ENCODE results near the gene ROBO1.

The ROBO1 gene

GRCh38 chr3:78621061-78621716 lies 1146.6 kb downstream of the ROBO1 start:
- no peaks in the 10 kb centered on the region for H3K36me3 ChIP-seq (ENCODE audit: control insufficient read depth in 2 of 2, insufficient read depth in 2 of 2, low read length in 2 of 2)
- no peak overlapping the region for H3K9ac ChIP-seq (ENCODE audit: low read depth in 1 of 2, low read length in 2 of 2)
- no peaks in the 10 kb centered on the region for H3K27me3 ChIP-seq (ENCODE audit: control insufficient read depth in 2 of 2, insufficient read depth in 2 of 2, low read length in 2 of 2)
- no peak overlapping the region for H3K27ac ChIP-seq (ENCODE audit: low read depth in 2 of 2, low read length in 2 of 2)
- no peaks in the 10 kb centered on the region for H3K9me3 ChIP-seq (ENCODE audit: control insufficient read depth in 2 of 2, low read length in 2 of 2)
- H3K4me3 ChIP-seq (ENCODE audit: low read length in 2 of 2) = no peak overlapping the region
- H3K4me1 ChIP-seq (ENCODE audit: control insufficient read depth in 2 of 2, insufficient read depth in 2 of 2, low read length in 2 of 2) = no peaks in the 10 kb centered on the region

DNA sequence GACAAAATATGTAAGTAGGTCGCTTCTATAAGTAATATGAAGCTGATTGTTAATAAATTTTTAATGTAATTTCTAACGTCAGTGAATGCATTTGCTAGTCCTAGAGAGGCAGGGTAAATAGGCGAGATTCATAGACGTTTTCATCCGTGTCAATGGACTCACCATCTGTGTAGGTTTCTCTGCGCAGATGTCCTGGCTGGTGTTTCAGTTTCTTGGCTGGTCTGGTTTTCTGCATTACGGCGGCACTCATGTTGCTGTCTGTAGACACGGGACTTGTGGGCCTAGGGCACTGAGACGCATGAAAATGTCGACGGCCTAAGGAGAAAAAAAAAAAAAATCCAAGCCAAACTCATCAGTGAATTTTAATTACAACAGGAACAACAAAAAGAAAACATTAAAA lies 1153.3 kb downstream of the ROBO1 start:
- H3K4me1 ChIP-seq (ENCODE audit: control insufficient read depth in 2 of 2, insufficient read depth in 2 of 2, low read length in 2 of 2) = no peaks in the 10 kb centered on the region
- H3K9ac ChIP-seq (ENCODE audit: low read depth in 1 of 2, low read length in 2 of 2) = no peak overlapping the region
- H3K9me3 ChIP-seq (ENCODE audit: control insufficient read depth in 2 of 2, low read length in 2 of 2) = no peaks in the 10 kb centered on the region
- no peak overlapping the region for H3K4me3 ChIP-seq (ENCODE audit: low read length in 2 of 2)
- no peak overlapping the region for H3K27ac ChIP-seq (ENCODE audit: low read depth in 2 of 2, low read length in 2 of 2)
- H3K27me3 ChIP-seq (ENCODE audit: control insufficient read depth in 2 of 2, insufficient read depth in 2 of 2, low read length in 2 of 2) = no peaks in the 10 kb centered on the region
- H3K36me3 ChIP-seq (ENCODE audit: control insufficient read depth in 2 of 2, insufficient read depth in 2 of 2, low read length in 2 of 2) = no peaks in the 10 kb centered on the region

- no peaks in the 10 kb centered on the region for H3K36me3 ChIP-seq (ENCODE audit: control insufficient read depth in 2 of 2, insufficient read depth in 2 of 2, low read length in 2 of 2)
- no peak overlapping the region for H3K27ac ChIP-seq (ENCODE audit: low read depth in 2 of 2, low read length in 2 of 2)
- H3K4me1 ChIP-seq (ENCODE audit: control insufficient read depth in 2 of 2, insufficient read depth in 2 of 2, low read length in 2 of 2) = no peaks in the 10 kb centered on the region
- no peaks in the 10 kb centered on the region for H3K9me3 ChIP-seq (ENCODE audit: control insufficient read depth in 2 of 2, low read length in 2 of 2)
- no peak overlapping the region for H3K9ac ChIP-seq (ENCODE audit: low read depth in 1 of 2, low read length in 2 of 2)
- H3K27me3 ChIP-seq (ENCODE audit: control insufficient read depth in 2 of 2, insufficient read depth in 2 of 2, low read length in 2 of 2) = no peaks in the 10 kb centered on the region
- no peak overlapping the region for H3K4me3 ChIP-seq (ENCODE audit: low read length in 2 of 2)
Observed at GRCh38 chr3:78613421-78613879, 1154.3 kb downstream of the ROBO1 start.

DNA sequence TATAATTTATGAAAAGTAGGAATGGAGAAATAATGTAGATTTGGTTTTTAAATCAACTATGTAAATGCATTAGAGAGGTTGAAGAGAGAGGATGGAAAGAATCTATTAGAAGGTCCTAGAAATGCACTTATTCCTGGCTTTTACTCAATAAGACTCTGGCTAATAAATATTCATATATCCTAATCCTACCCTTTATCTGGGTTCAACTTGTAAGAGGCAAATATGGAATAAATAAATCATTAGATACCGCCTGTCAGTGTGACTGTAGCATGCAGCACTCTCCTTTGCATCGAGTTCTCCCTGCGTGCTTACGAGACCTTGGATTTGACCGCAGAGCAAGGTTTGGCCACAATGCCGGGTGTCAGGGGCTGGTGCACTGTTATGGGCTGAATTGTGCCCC lies 1156.5 kb downstream of the ROBO1 start:
- no peak overlapping the region for H3K27ac ChIP-seq (ENCODE audit: low read depth in 2 of 2, low read length in 2 of 2)
- H3K36me3 ChIP-seq (ENCODE audit: control insufficient read depth in 2 of 2, insufficient read depth in 2 of 2, low read length in 2 of 2) = no peaks in the 10 kb centered on the region
- no peak overlapping the region for H3K4me3 ChIP-seq (ENCODE audit: low read length in 2 of 2)
- no peak overlapping the region for H3K9ac ChIP-seq (ENCODE audit: low read depth in 1 of 2, low read length in 2 of 2)
- H3K27me3 ChIP-seq (ENCODE audit: control insufficient read depth in 2 of 2, insufficient read depth in 2 of 2, low read length in 2 of 2) = no peaks in the 10 kb centered on the region
- no peaks in the 10 kb centered on the region for H3K4me1 ChIP-seq (ENCODE audit: control insufficient read depth in 2 of 2, insufficient read depth in 2 of 2, low read length in 2 of 2)
- no peaks in the 10 kb centered on the region for H3K9me3 ChIP-seq (ENCODE audit: control insufficient read depth in 2 of 2, low read length in 2 of 2)

DNA sequence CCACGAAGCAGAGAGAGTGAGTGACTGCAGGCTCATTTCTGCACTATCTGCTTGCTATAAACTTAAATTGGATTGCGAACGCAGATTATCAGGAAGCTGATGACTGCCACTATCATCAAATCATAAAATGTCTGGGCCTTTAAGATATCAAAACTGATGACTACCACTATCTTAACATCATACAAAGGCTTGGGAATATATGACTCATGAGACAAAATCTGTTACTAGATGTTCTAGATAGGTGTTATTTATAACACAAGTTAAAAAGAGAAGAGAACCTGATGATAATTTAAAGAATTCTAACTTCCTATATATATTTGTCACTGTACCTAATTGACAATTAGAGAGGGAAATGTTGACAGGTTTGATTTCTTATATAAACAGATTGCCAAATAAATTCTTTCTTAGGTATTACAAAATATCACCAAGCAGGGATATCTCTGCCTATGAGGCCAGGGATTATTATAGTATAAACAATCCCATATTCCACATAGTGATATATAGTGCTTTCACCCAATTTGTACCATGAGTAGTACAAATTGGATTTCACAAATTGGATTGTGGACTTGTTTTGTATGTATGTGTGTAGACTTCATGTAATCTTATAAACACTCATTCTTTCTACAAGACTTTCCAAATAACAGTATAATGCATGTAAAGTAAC lies 1157.2 kb downstream of the ROBO1 start:
- Histone ChIP-seq H3K9me3 (ENCODE audit: control insufficient read depth in 2 of 2, low read length in 2 of 2) (no peaks in the 10 kb centered on the region), H3K9ac (ENCODE audit: low read depth in 1 of 2, low read length in 2 of 2) (no peak overlapping the region), H3K27ac (ENCODE audit: low read depth in 2 of 2, low read length in 2 of 2) (no peak overlapping the region), H3K4me1 (ENCODE audit: control insufficient read depth in 2 of 2, insufficient read depth in 2 of 2, low read length in 2 of 2) (no peaks in the 10 kb centered on the region), H3K36me3 (ENCODE audit: control insufficient read depth in 2 of 2, insufficient read depth in 2 of 2, low read length in 2 of 2) (no peaks in the 10 kb centered on the region), H3K4me3 (ENCODE audit: low read length in 2 of 2) (no peak overlapping the region), H3K27me3 (ENCODE audit: control insufficient read depth in 2 of 2, insufficient read depth in 2 of 2, low read length in 2 of 2) (no peaks in the 10 kb centered on the region)

DNA sequence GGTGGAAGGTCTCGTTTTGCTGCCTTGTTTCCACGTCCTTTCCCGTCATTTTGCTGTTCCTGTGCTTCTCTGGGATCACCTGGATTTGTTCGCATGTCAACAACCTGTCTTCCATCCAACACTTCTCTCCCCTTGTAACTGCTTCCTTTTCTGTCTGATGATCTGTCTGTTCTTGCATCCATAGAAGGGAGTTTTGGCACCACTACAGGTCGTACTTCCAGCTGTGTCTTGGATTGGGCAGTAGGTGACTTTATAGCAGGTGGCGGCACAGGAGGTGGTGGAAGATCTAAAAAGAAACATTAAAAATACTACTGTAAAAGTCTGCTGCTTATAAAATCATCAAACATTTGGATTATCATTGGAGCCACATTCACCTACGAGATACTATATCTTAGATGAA lies 1161.0 kb downstream of the ROBO1 start:
- H3K4me3 ChIP-seq (ENCODE audit: low read length in 2 of 2) = no peak overlapping the region
- no peak overlapping the region for H3K9ac ChIP-seq (ENCODE audit: low read depth in 1 of 2, low read length in 2 of 2)
- H3K9me3 ChIP-seq (ENCODE audit: control insufficient read depth in 2 of 2, low read length in 2 of 2) = no peaks in the 10 kb centered on the region
- H3K27ac ChIP-seq (ENCODE audit: low read depth in 2 of 2, low read length in 2 of 2) = no peak overlapping the region
- H3K4me1 ChIP-seq (ENCODE audit: control insufficient read depth in 2 of 2, insufficient read depth in 2 of 2, low read length in 2 of 2) = no peaks in the 10 kb centered on the region
- no peaks in the 10 kb centered on the region for H3K36me3 ChIP-seq (ENCODE audit: control insufficient read depth in 2 of 2, insufficient read depth in 2 of 2, low read length in 2 of 2)
- H3K27me3 ChIP-seq (ENCODE audit: control insufficient read depth in 2 of 2, insufficient read depth in 2 of 2, low read length in 2 of 2) = no peaks in the 10 kb centered on the region

- Histone ChIP-seq H3K4me3 (ENCODE audit: low read length in 2 of 2) (no peak overlapping the region), H3K4me1 (ENCODE audit: control insufficient read depth in 2 of 2, insufficient read depth in 2 of 2, low read length in 2 of 2) (no peaks in the 10 kb centered on the region), H3K27me3 (ENCODE audit: control insufficient read depth in 2 of 2, insufficient read depth in 2 of 2, low read length in 2 of 2) (no peaks in the 10 kb centered on the region), H3K27ac (ENCODE audit: low read depth in 2 of 2, low read length in 2 of 2) (no peak overlapping the region), H3K9me3 (ENCODE audit: control insufficient read depth in 2 of 2, low read length in 2 of 2) (no peaks in the 10 kb centered on the region), H3K9ac (ENCODE audit: low read depth in 1 of 2, low read length in 2 of 2) (no peak overlapping the region), H3K36me3 (ENCODE audit: control insufficient read depth in 2 of 2, insufficient read depth in 2 of 2, low read length in 2 of 2) (no peaks in the 10 kb centered on the region)
Observed at GRCh38 chr3:78605178-78605577, 1162.6 kb downstream of the ROBO1 start.

DNA sequence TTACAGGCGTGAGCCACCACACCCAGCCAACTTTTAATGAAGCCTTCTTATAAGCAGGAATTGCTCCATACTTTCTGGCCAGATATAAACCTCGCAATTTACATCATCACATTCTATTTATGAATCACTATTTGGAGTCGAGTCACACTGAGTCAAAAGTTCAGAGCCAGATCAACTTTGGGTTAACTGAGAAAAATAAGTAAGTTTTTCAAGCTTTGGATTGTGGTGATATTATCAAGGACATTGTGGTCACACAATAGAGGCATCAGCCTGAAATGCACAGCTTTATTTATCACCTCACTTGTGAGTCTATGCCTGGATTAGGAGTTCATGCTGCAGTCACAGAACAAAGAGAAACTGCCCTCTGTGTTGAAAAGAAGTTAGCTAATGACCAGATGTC lies 1163.5 kb downstream of the ROBO1 start:
- H3K4me1 ChIP-seq (ENCODE audit: control insufficient read depth in 2 of 2, insufficient read depth in 2 of 2, low read length in 2 of 2) = no peaks in the 10 kb centered on the region
- no peaks in the 10 kb centered on the region for H3K27me3 ChIP-seq (ENCODE audit: control insufficient read depth in 2 of 2, insufficient read depth in 2 of 2, low read length in 2 of 2)
- no peaks in the 10 kb centered on the region for H3K36me3 ChIP-seq (ENCODE audit: control insufficient read depth in 2 of 2, insufficient read depth in 2 of 2, low read length in 2 of 2)
- H3K4me3 ChIP-seq (ENCODE audit: low read length in 2 of 2) = no peak overlapping the region
- no peak overlapping the region for H3K27ac ChIP-seq (ENCODE audit: low read depth in 2 of 2, low read length in 2 of 2)
- H3K9me3 ChIP-seq (ENCODE audit: control insufficient read depth in 2 of 2, low read length in 2 of 2) = no peaks in the 10 kb centered on the region
- no peak overlapping the region for H3K9ac ChIP-seq (ENCODE audit: low read depth in 1 of 2, low read length in 2 of 2)

DNA sequence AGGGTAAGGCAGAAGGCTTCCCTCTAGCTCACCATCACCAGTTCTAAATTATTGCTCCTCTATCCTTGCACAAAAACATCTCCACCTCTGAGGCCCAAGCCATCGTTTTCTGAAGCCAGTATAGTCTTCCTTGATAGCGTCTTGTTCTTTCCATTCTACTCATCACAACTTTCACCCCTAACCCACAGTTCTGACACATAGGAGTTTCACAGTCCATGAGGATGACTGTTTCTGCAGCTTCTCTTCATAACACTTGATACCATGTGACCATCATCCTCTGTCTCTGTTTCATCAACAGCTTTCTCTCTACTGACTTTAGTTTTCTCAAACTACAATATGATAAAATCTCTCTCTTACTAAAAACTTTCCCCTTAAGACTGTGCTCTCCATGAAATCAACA lies 1166.5 kb downstream of the ROBO1 start:
- no peak overlapping the region for H3K9ac ChIP-seq (ENCODE audit: low read depth in 1 of 2, low read length in 2 of 2)
- H3K27me3 ChIP-seq (ENCODE audit: control insufficient read depth in 2 of 2, insufficient read depth in 2 of 2, low read length in 2 of 2) = no peaks in the 10 kb centered on the region
- no peaks in the 10 kb centered on the region for H3K9me3 ChIP-seq (ENCODE audit: control insufficient read depth in 2 of 2, low read length in 2 of 2)
- no peak overlapping the region for H3K4me3 ChIP-seq (ENCODE audit: low read length in 2 of 2)
- no peak overlapping the region for H3K27ac ChIP-seq (ENCODE audit: low read depth in 2 of 2, low read length in 2 of 2)
- no peaks in the 10 kb centered on the region for H3K36me3 ChIP-seq (ENCODE audit: control insufficient read depth in 2 of 2, insufficient read depth in 2 of 2, low read length in 2 of 2)
- H3K4me1 ChIP-seq (ENCODE audit: control insufficient read depth in 2 of 2, insufficient read depth in 2 of 2, low read length in 2 of 2) = no peaks in the 10 kb centered on the region

DNA sequence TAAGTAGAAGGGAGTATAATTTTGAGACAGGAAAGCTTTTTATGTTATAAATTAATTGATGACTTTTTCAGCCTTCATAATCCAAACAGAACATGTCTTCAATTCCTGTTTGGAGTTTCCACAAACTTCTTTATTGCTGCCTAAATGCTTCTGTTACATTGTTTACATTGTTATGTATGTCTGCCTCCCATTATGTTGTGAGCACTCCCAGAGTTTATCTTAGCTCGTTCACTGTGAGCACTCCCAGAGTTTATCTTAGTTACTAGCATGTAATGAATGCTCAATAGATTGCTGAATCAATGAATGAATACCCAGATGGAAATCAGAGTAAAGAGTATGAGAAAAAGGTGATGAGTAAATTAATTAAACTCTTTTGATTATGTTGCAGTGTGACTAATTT lies 1178.0 kb downstream of the ROBO1 start:
- no peaks in the 10 kb centered on the region for H3K27me3 ChIP-seq (ENCODE audit: control insufficient read depth in 2 of 2, insufficient read depth in 2 of 2, low read length in 2 of 2)
- H3K27ac ChIP-seq (ENCODE audit: low read depth in 2 of 2, low read length in 2 of 2) = no peak overlapping the region
- no peak overlapping the region for H3K4me3 ChIP-seq (ENCODE audit: low read length in 2 of 2)
- H3K9me3 ChIP-seq (ENCODE audit: control insufficient read depth in 2 of 2, low read length in 2 of 2) = no peaks in the 10 kb centered on the region
- H3K36me3 ChIP-seq (ENCODE audit: control insufficient read depth in 2 of 2, insufficient read depth in 2 of 2, low read length in 2 of 2) = no peaks in the 10 kb centered on the region
- H3K4me1 ChIP-seq (ENCODE audit: control insufficient read depth in 2 of 2, insufficient read depth in 2 of 2, low read length in 2 of 2) = no peaks in the 10 kb centered on the region
- no peak overlapping the region for H3K9ac ChIP-seq (ENCODE audit: low read depth in 1 of 2, low read length in 2 of 2)

All from mucosa of rectum (tissue), 2 donors.